Right cardiac atrium (tissue), 5 donors: ENCODE data around the gene ORAI3. TPM values are rescaled to one million over a fixed set of nuclear protein-coding genes. Genes with fewer than 3 reads are reported as not detected.
"Not testable (repeated sequence)": the region's sequence is repeated elsewhere in the genome, so short reads cannot be mapped to it uniquely, and the experiment has no call there.

ENCODE experiments used
- ATAC-seq, 2 donors: fragments of 200-7000 bp; cut with Tn5 transposase; one replicate each; pipeline versions ENCODE4 v1.8.0 to v1.9.1; 2020; ENCODE audit warnings: moderate library complexity in 2 of 2, mild to moderate bottlenecking in 1 of 2
- DNase-seq, 3 donors: peaks; one replicate each; pipeline ENCODE4 v3.0.0-alpha.2; 2020
- H3K27ac ChIP-seq: one replicate; pipeline ENCODE4 v1.5.1; 2013; ENCODE audit warnings: mild to moderate bottlenecking, low read length, control low read depth, moderate library complexity
- H3K27me3 ChIP-seq: one replicate; pipeline ENCODE4 v1.6.1; 2013; ENCODE audit not compliant: control insufficient read depth, insufficient read depth
- H3K4me1 ChIP-seq: one replicate; pipeline ENCODE4 v1.6.1; 2013; ENCODE audit warnings: low read length; ENCODE audit not compliant: control insufficient read depth, insufficient read depth
- H3K4me3 ChIP-seq: one replicate; pipeline ENCODE4 v1.5.1; 2013; ENCODE audit warnings: low read length, control low read depth
- H3K9me3 ChIP-seq: one replicate; pipeline ENCODE4 v1.6.1; 2013; ENCODE audit warnings: low read length; ENCODE audit not compliant: control insufficient read depth
- WGBS: extraction: QIAGEN DNeasy Blood & Tissue Kit; methylation state at CpG from one replicate; pipeline ENCODE4 v1.1.7; 2013; 5-methylcytosine and 5-hydroxymethylcytosine counted together
- intact Hi-C, 4 donors: fragments of 100-400 bp; cut with DNase I; formaldehyde crosslinking; loops; one replicate each; pipeline versions ENCODE4 v1.11.0 to v1.14.0; 2022 to 2023
- polyA plus RNA-seq: library from polyadenylated mRNA; stranded (reverse); fragments of 200-250 nt; gene quantifications from one replicate; pipeline ENCODE4 v1.2.3, GENCODE V29; 2013
- total RNA-seq, 4 donors: library from RNA; stranded (reverse); fragmentation: NEBNext Ultra II Directional; extraction: Animal tissue kit (Norgen Biotek cat#: 25700); gene quantifications; one replicate each; pipeline ENCODE4 v1.2.1, GENCODE V29; 2021
- donor health status: healthy with polysubstance abuse.
- donor health status: DM: no; HTN: yes; CAD: no.
- donor health status: DM: no; HTN: no; CAD: no.
- donor health status: DM: no; HTN: yes; CAD: no; lungs with severe emphysema.
- donor health status: DM: yes; HTN: yes; CAD: no.

Gene ORAI3
- total and polyA plus RNA-seq, 5 donors: 11.8 to 15.5 (median 13.6) TPM

DNA sequence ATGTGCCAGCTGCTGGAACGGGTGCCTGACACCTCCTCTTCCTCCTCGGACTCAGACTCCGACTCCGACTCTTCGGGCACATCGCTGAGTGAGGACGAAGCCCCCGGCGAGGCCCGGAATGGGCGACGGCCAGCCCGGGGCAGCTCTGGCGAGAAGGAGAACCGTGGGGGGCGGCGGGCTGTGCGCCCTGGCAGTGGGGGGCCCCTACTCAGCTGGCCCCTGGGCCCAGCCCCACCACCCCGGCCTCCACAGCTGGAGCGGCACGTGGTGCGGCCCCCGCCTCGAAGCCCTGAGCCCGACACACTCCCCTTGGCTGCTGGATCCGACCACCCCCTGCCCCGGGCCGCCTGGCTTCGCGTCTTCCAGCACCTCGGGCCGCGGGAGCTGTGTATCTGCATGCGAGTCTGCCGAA, 18.7 kb upstream of the ORAI3 start:
- Histone ChIP-seq H3K9me3 (no peaks in the 10 kb centered on the region), H3K4me3 (no peak overlapping the region), H3K27ac (no peak overlapping the region), H3K4me1 (no peaks in the 10 kb centered on the region), H3K27me3 (no peaks in the 10 kb centered on the region)
- ATAC-seq: no peak
- intact Hi-C loops: no loop called here
- peak in 2 of 3 donors; percentile 60 to 68 for DNase-seq
- 91% methylated on average over 35 of the region's 35 CpGs for WGBS

- Histone ChIP-seq H3K27ac (peak overlapping the region; percentile 75), H3K27me3 (no peaks in the 10 kb centered on the region), H3K9me3 (no peaks in the 10 kb centered on the region), H3K4me1 (no peaks in the 10 kb centered on the region), H3K4me3 (no peak overlapping the region)
- WGBS: 61% methylated on average over 12 of the region's 12 CpGs
- intact Hi-C loops: no loop called here
- no peak for ATAC-seq
- DNase-seq: peak in 2 of 3 donors; percentile 16 to 47
Measured at GRCh38 chr16:30931068-30931650, 17.7 kb upstream of the ORAI3 start.

- Histone ChIP-seq H3K4me3 (no peak overlapping the region), H3K27me3 (no peaks in the 10 kb centered on the region), H3K27ac (no peak overlapping the region), H3K4me1 (no peaks in the 10 kb centered on the region), H3K9me3 (no peaks in the 10 kb centered on the region)
- intact Hi-C loops: no loop called here
- WGBS: 64% methylated on average over 12 of the region's 12 CpGs
- DNase-seq (peak in 1 of 3 donors; percentile 75), ATAC-seq (peak in 1 of 2 donors; percentile 16)
Measured at GRCh38 chr16:30934827-30935557, 13.9 kb upstream of the ORAI3 start.

- WGBS: 49% methylated on average over 5 of the region's 5 CpGs
- Histone ChIP-seq H3K27ac (peak overlapping the region; percentile 10), H3K9me3 (no peaks in the 10 kb centered on the region), H3K4me3 (no peak overlapping the region), H3K4me1 (no peaks in the 10 kb centered on the region), H3K27me3 (no peaks in the 10 kb centered on the region)
- ATAC-seq: no peak
- peak in 1 of 3 donors; percentile 43 for DNase-seq
- intact Hi-C loops: no loop called here
Measured at GRCh38 chr16:30937692-30938091, 11.2 kb upstream of the ORAI3 start.

GRCh38 chr16:30939571-30939970, 9.3 kb upstream of the ORAI3 start:
- ATAC-seq, H3K27ac ChIP-seq, H3K9me3 ChIP-seq, H3K4me1 ChIP-seq, H3K27me3 ChIP-seq, H3K4me3 ChIP-seq, intact Hi-C loops: not testable (repeated sequence)
- DNase-seq: peak in 1 of 3 donors; percentile 16
- WGBS: 93% methylated on average over 8 of the region's 8 CpGs

GRCh38 chr16:30941600-30942425, 7.1 kb upstream of the ORAI3 start:
- H3K27ac ChIP-seq: peak overlapping the region; percentile 13
- H3K27me3 ChIP-seq: no peaks in the 10 kb centered on the region
- peak; percentile 84 to 86 for ATAC-seq
- intact Hi-C loops: no loop called here
- 25% methylated on average over 15 of the region's 15 CpGs for WGBS
- DNase-seq: peak; percentile 74 to 90 (median 90)
- H3K4me1 ChIP-seq: no peaks in the 10 kb centered on the region
- H3K9me3 ChIP-seq: no peaks in the 10 kb centered on the region
- no peak overlapping the region for H3K4me3 ChIP-seq

DNA sequence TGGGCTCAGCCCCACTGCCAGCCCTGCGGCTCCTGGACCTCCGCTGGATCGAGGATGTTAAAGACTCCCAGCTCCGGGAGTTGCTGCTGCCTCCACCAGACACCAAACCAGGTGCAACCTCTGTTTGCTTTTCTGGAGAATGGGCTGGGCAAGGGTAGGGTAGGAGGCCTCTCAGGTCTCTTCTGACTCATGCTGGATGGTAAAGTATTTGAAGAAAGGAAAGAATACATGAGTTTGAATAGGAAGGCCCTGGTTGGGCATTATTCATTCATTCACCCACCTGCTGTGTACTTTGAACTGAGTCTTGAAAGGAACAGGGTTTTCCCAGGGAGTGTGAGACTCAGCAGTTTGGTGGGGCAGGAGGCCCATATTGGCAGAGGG, 6.5 kb upstream of the ORAI3 start:
- no peaks in the 10 kb centered on the region for H3K9me3 ChIP-seq
- no peak for DNase-seq
- H3K4me3 ChIP-seq: no peak overlapping the region
- no peaks in the 10 kb centered on the region for H3K4me1 ChIP-seq
- ATAC-seq: no peak
- no peak overlapping the region for H3K27ac ChIP-seq
- WGBS: 92% methylated on average over 4 of the region's 4 CpGs
- intact Hi-C loops: no loop called here
- no peaks in the 10 kb centered on the region for H3K27me3 ChIP-seq

DNA sequence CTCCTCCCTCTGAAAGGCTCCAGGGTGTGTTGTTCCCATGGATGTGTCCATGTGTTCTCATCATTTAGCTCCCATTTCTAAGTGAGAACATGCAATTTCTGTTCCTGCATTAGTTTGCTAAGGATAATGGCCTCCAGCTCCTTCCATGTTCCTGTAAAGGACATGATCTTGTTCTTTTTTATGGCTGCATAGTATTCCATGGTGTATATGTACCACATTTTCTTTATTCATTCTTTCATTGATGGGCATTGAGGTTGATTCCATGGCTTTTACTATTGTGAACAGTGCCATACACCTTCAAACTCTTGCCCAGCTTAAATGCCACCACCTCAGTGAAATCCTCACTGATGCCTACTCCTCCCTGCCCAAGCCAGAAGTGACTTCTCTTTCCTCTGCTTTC, 4.5 kb upstream of the ORAI3 start:
- Histone ChIP-seq H3K4me3 (no peak overlapping the region), H3K4me1 (no peaks in the 10 kb centered on the region), H3K27ac (no peak overlapping the region), H3K9me3 (no peaks in the 10 kb centered on the region), H3K27me3 (no peaks in the 10 kb centered on the region)
- intact Hi-C loops: no loop called here
- DNase-seq: no peak
- no peak for ATAC-seq

DNA sequence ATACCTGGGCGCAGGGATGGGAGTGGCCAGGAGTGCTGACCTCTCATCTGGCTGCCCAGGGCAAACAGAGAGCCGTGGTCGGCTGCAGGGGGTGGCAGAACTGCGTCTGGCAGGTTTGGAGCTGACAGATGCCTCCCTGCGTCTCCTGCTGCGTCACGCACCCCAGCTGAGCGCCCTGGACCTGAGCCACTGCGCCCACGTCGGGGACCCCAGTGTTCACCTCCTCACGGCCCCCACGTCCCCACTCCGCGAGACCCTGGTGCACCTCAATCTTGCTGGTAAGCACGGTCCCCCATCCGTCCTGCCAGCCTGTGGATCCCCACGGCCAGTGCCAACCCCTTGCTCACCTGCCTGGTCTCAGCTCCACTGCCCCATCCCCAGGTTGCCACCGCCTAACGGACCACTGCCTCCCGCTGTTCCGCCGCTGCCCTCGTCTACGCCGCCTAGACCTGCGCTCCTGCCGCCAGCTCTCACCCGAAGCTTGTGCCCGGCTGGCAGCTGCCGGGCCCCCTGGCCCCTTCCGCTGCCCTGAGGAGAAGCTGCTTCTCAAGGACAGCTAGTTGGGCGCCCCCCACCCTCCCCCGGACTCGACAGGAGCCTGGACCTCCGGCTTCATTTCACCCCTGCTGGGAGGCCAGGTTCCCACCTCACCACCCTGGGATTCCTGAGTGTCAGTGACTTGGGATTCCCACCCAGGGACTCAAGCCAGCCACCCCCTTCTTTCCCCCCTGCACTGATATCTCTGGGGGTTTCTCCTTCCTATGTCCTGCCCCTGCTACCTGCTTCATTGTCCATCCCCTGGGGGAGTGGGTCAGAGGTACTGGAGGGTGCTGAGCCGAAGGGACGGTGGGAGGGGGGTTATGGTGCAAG, 2.0 kb upstream of the ORAI3 start:
- intact Hi-C loops: no loop called here
- DNase-seq: peak; percentile 44 to 75 (median 63)
- Histone ChIP-seq H3K4me3 (no peak overlapping the region), H3K27ac (no peak overlapping the region), H3K4me1 (peaks cover 5% of the 10 kb centered on the region), H3K9me3 (no peaks in the 10 kb centered on the region), H3K27me3 (no peaks in the 10 kb centered on the region)
- WGBS: 89% methylated on average over 38 of the region's 38 CpGs
- ATAC-seq: no peak

DNA sequence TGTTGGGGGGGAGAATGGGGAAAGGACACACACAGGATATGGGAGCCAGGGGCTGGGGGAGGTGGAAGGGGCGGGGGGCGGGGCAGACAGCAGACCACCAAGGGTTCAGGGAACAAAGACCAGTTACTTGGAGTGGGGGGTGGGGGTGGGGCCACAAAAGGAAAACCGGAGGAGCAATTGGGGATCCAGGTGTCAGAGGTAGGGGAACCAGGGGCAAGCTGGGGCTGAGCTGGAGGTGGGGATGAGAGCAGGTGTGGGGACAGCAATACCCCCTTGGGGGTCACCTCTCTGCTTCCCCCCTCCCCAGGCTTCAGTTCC, 1.4 kb upstream of the ORAI3 start:
- Histone ChIP-seq H3K4me1 (peaks cover 5% of the 10 kb centered on the region), H3K9me3 (no peaks in the 10 kb centered on the region), H3K4me3 (no peak overlapping the region), H3K27ac (no peak overlapping the region), H3K27me3 (no peaks in the 10 kb centered on the region)
- 70% methylated on average over 3 of the region's 3 CpGs for WGBS
- ATAC-seq (no peak), DNase-seq (no peak)
- intact Hi-C loops: no loop called here
